Spleen (tissue), 13 donors: ENCODE data around the gene TTI1. TPM values are rescaled to one million over a fixed set of nuclear protein-coding genes. Genes with fewer than 3 reads are reported as not detected.

Source experiments
- DNase-seq: peaks from one replicate; pipeline ENCODE4 v3.0.0-alpha.2; 2020
- H3K27ac ChIP-seq, 8 donors: fragments of 200-600 bp; sonication (generic) in 7 of 8; 1 replicate in 4 of 8; 2 replicates in 4 of 8; pipeline versions ENCODE4 v1.5.0 to v1.8.0; 2016 to 2021; ENCODE audit warnings: inconsistent platforms in 4 of 8, mild to moderate bottlenecking in 4 of 8, moderate library complexity in 1 of 8
- H3K27me3 ChIP-seq, 7 donors: fragments of 200-600 bp; sonication (generic) in 6 of 7; replicated peaks in 1 of 7; 1 replicate in 4 of 7; 2 replicates in 3 of 7; pipeline versions ENCODE4 v1.5.0 to v1.8.0; 2016 to 2021; ENCODE audit warnings: inconsistent platforms in 3 of 7, mild to moderate bottlenecking in 1 of 7
- H3K36me3 ChIP-seq, 6 donors: fragments of 200-600 bp; sonication (generic) in 5 of 6; 1 replicate in 4 of 6; 2 replicates in 2 of 6; pipeline versions ENCODE4 v1.5.0 to v1.8.0; 2016 to 2021; ENCODE audit warnings: inconsistent platforms in 2 of 6
- H3K4me1 ChIP-seq, 6 donors: fragments of 200-600 bp; sonication (generic) in 5 of 6; 1 replicate in 3 of 6; 2 replicates in 3 of 6; pipeline versions ENCODE4 v1.5.0 to v1.8.0; 2016 to 2021; ENCODE audit warnings: inconsistent platforms in 3 of 6
- H3K4me3 ChIP-seq, 8 donors: fragments of 200-600 bp; sonication (generic) in 7 of 8; 1 replicate in 4 of 8; 2 replicates in 4 of 8; pipeline versions ENCODE4 v1.5.0 to v1.8.0; 2016 to 2021; ENCODE audit warnings: inconsistent platforms in 4 of 8, mild to moderate bottlenecking in 4 of 8, moderate library complexity in 2 of 8
- H3K9me3 ChIP-seq, 8 donors: fragments of 200-600 bp; sonication (generic) in 7 of 8; 1 replicate in 4 of 8; 2 replicates in 4 of 8; pipeline versions ENCODE4 v1.5.0 to v1.8.0; 2016 to 2021; ENCODE audit warnings: inconsistent platforms in 4 of 8
- POLR2A ChIP-seq, 3 donors: fragments of 450-650 bp; IDR thresholded peaks; one replicate each; pipeline ENCODE4 v1.5.1; 2017; ENCODE audit warnings: antibody characterized with exemption in 3 of 3, mild to moderate bottlenecking in 1 of 3
- POLR2AphosphoS5 ChIP-seq, 3 donors: sonication (generic); formaldehyde crosslinking; IDR thresholded peaks; one replicate each; pipeline ENCODE4 v1.5.1; 2017; ENCODE audit warnings: antibody characterized with exemption in 3 of 3
- WGBS, 5 donors: extraction: QIAGEN DNeasy Blood & Tissue Kit in 3 of 5; methylation state at CpG; one replicate each; pipeline versions ENCODE4 v1.1.5 to v1.1.7; 2013 to 2018; 5-methylcytosine and 5-hydroxymethylcytosine counted together
- intact Hi-C: fragments of 100-400 bp; cut with DNase I; formaldehyde crosslinking; loops from one replicate; pipeline ENCODE4 v1.15.0; 2023; ENCODE audit warnings: low total_unique reads
- long read RNA-seq, 2 donors: transcript quantifications; one replicate each; lab custom pipeline, GENCODE V29; 2026
- polyA plus RNA-seq, 3 donors: library from polyadenylated mRNA; stranded (reverse); fragments of 200-250 nt; gene quantifications; one replicate each; pipeline ENCODE4 v1.2.1, GENCODE V29; 2013
- total RNA-seq, 7 donors: library from RNA; depleted of rRNA in 3 of 7; stranded (reverse); fragments of >200 nt in 3 of 7; fragmentation: NEBNext Ultra II Directional in 4 of 7; extraction: Animal tissue kit (Norgen Biotek cat#: 25700) in 4 of 7; gene quantifications; one replicate each; pipeline versions ENCODE4 v1.1.0 to v1.2.1, GENCODE V29; 2016 to 2021
- TF ChIP-seq, protein P1 (sequence below), 11 experiments: fragments of 200-600 bp in 7 of 11; fragments of 450-650 bp in 4 of 11; sonication (generic) in 4 of 11; IDR thresholded peaks in 8 of 11; conservative IDR thresholded peaks in 3 of 11; 1 replicate in 7 of 11; 2 replicates in 4 of 11; pipeline versions ENCODE4 v1.4.0 to v1.8.0; 2016 to 2021; ENCODE audit warnings: antibody characterized with exemption in 11 of 11, inconsistent platforms in 4 of 11, mild to moderate bottlenecking in 1 of 11
- donor health status: healthy with polysubstance abuse.
- donor health status: DM: no; HTN: no; CAD: no; lungs with moderate emphysema.
- donor health status: DM: no; HTN: no; CAD: no.
- donor health status: Bipolar disorder and iron deficiency.
- donor health status: healthy.
- donor health status: DM: no; HTN: no; CAD: no.
- donor health status: DM: yes; HTN: yes; CAD: no.

TTI1 gene
- total RNA-seq, result 10 to 100 TPM; 17.7 to 25.2 (median 21.3) TPM
- polyA plus RNA-seq, result 1 to 10 TPM; 5.9 to 8.6 (median 6.5) TPM
- long read RNA-seq, donor 1, partial matches to known transcripts, result 6 of 9 reads
- long read RNA-seq, donor 1, other reads (novel, unspliced or antisense), result 0 of 9 reads
- long read RNA-seq, donor 2, partial matches to known transcripts, result 0 of 2 reads
- long read RNA-seq, donor 2, other reads (novel, unspliced or antisense), result 0 of 2 reads

- Histone ChIP-seq H3K9me3 (no peaks in the 10 kb centered on the region), H3K36me3 (peaks cover 0 to 22% (median 0%) of the 10 kb centered on the region in 6 donors), H3K4me3 (peak within 1 kb of the TSS; percentile 87 to 98 (median 96)), H3K27ac (peak within 1 kb of the TSS; percentile 93 to 98 (median 97)), H3K27me3 (no peaks in the 10 kb centered on the region), H3K4me1 (peaks cover 34 to 91% (median 64%) of the 10 kb centered on the region in 6 donors)
- TF ChIP-seq POLR2AphosphoS5 (IDR thresholded peaks at IDR 0.05) (peak; percentile 92 to 93 (median 92)), POLR2A (IDR thresholded peaks at IDR 0.05) (peak in 1 of 3 donors; percentile 17)
- TF ChIP-seq, protein P1, sequence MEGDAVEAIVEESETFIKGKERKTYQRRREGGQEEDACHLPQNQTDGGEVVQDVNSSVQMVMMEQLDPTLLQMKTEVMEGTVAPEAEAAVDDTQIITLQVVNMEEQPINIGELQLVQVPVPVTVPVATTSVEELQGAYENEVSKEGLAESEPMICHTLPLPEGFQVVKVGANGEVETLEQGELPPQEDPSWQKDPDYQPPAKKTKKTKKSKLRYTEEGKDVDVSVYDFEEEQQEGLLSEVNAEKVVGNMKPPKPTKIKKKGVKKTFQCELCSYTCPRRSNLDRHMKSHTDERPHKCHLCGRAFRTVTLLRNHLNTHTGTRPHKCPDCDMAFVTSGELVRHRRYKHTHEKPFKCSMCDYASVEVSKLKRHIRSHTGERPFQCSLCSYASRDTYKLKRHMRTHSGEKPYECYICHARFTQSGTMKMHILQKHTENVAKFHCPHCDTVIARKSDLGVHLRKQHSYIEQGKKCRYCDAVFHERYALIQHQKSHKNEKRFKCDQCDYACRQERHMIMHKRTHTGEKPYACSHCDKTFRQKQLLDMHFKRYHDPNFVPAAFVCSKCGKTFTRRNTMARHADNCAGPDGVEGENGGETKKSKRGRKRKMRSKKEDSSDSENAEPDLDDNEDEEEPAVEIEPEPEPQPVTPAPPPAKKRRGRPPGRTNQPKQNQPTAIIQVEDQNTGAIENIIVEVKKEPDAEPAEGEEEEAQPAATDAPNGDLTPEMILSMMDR (IDR thresholded peaks at IDR 0.05 in 8 of 11, conservative IDR thresholded peaks at IDR 0.05 in 3 of 11), result peak in 3 of 11 experiments; percentile 9 to 30 (median 21)
- 0 to 2% (median 1%) methylated on average over 57 to 69 of the region's 69 CpGs for WGBS, 5 donors
- DNase-seq, result peak; percentile 97
- intact Hi-C loops, result no loop called here
Observed at GRCh38 chr20:38033330-38034107, at the start of gene TTI1, which contains the start of gene RPRD1B. TTI1 (minus strand) TSS chr20:38033456; CDS start chr20:38013816, 19,640 bp downstream. RPRD1B (plus strand) TSS chr20:38033746; CDS start chr20:38033948, 202 bp downstream.

DNA sequence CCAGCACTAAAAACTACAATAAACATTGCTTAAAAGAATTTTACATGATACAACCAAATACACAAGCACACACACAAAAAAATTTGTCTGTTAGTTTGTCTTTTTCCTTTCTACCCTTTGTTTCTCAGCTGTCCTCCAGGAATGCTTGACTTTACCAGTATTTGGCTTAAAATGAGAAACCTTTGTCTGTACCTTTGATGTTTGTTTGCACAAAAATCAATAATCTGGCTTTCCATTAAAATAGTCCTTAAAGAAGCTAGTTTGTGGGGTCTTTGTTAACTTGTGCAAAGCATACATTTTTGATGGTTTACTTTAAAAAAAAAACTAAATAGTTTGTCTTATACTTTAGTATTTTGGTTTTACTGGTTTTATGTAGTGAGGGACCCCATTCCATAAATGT lies 49.6 kb upstream of the TTI1 start:
- peaks cover 0 to 26% (median 8%) of the 10 kb centered on the region in 6 donors for H3K4me1 ChIP-seq
- H3K27me3 ChIP-seq, result no peaks in the 10 kb centered on the region
- H3K4me3 ChIP-seq, result no peak overlapping the region
- intact Hi-C loops, result no loop called here
- peaks cover 0 to 4% (median 0%) of the 10 kb centered on the region in 8 donors for H3K9me3 ChIP-seq
- H3K27ac ChIP-seq, result peak overlapping the region in 1 of 8 donors; percentile 52
- DNase-seq, result no peak
- H3K36me3 ChIP-seq, result peaks cover 0 to 88% (median 30%) of the 10 kb centered on the region in 6 donors
- TF ChIP-seq POLR2AphosphoS5 (IDR thresholded peaks at IDR 0.05), result no peak
- TF ChIP-seq, protein P1 (IDR thresholded peaks at IDR 0.05 in 8 of 11, conservative IDR thresholded peaks at IDR 0.05 in 3 of 11), result no peak
- no peak for TF ChIP-seq POLR2A (IDR thresholded peaks at IDR 0.05)

DNA sequence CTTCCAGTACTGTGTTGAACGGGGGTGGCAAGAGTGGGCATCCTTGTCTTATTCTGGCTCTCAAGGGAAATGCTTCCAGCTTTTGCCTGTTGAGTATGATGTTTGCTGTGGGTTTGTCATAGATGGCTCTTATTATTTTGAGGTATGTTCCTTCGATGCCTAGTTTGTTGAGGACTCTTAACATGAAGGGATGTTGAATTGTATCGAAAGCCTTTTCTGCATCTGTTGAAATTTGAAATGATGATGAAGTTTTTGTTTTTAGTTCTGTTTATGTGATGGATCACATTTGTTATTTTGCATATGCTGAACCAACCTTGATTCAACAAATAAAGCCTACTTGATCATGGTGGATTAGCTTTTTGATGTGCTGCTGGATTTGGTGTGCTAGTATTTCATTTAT lies 48.3 kb upstream of the TTI1 start:
- no peak for TF ChIP-seq POLR2A (IDR thresholded peaks at IDR 0.05)
- TF ChIP-seq, protein P1 (IDR thresholded peaks at IDR 0.05 in 8 of 11, conservative IDR thresholded peaks at IDR 0.05 in 3 of 11), result no peak
- no peak for TF ChIP-seq POLR2AphosphoS5 (IDR thresholded peaks at IDR 0.05)
- no peaks in the 10 kb centered on the region for H3K27me3 ChIP-seq
- intact Hi-C loops, result no loop called here
- peaks cover 0 to 88% (median 27%) of the 10 kb centered on the region in 6 donors for H3K36me3 ChIP-seq
- no peak for DNase-seq
- peaks cover 0 to 37% (median 11%) of the 10 kb centered on the region in 6 donors for H3K4me1 ChIP-seq
- H3K27ac ChIP-seq, result no peak overlapping the region
- no peak overlapping the region for H3K4me3 ChIP-seq
- WGBS, 5 donors, result 67 to 81% (median 74%) methylated on average over 3 of the region's 3 CpGs
- peaks cover 0 to 4% (median 0%) of the 10 kb centered on the region in 8 donors for H3K9me3 ChIP-seq

DNA sequence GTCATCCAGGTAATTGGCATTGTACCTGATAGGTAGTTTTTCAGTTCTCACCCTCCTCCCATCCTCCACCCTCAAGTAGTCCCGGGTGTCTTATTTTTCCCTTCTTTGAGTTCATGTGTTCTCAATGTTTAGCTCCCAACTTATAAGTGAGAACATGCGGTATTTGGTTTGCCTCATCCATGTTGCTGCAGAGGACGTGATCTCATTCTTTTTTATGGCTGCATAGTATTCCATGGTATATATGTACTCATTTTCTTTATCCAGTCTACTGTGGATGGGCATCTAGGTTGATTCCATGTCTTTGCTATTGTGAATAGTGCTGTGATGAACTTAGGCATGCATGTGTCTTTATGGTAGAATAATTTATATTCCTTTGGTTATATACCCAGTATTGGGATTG lies 46.1 kb upstream of the TTI1 start:
- no peak for TF ChIP-seq POLR2A (IDR thresholded peaks at IDR 0.05)
- TF ChIP-seq POLR2AphosphoS5 (IDR thresholded peaks at IDR 0.05), result no peak
- TF ChIP-seq, protein P1 (IDR thresholded peaks at IDR 0.05 in 8 of 11, conservative IDR thresholded peaks at IDR 0.05 in 3 of 11), result no peak
- H3K9me3 ChIP-seq, result peaks cover 0 to 4% (median 0%) of the 10 kb centered on the region in 8 donors
- peaks cover 0 to 48% (median 17%) of the 10 kb centered on the region in 6 donors for H3K4me1 ChIP-seq
- 97 to 99% (median 98%) methylated on average over 3 of the region's 3 CpGs for WGBS, 5 donors
- no peak overlapping the region for H3K4me3 ChIP-seq
- intact Hi-C loops, result no loop called here
- no peak overlapping the region for H3K27ac ChIP-seq
- no peaks in the 10 kb centered on the region for H3K27me3 ChIP-seq
- peaks cover 0 to 72% (median 15%) of the 10 kb centered on the region in 6 donors for H3K36me3 ChIP-seq
- no peak for DNase-seq
